ENCODE results near the gene E2F4. TPM values are rescaled to one million over a fixed set of nuclear protein-coding genes. Genes with fewer than 3 reads are reported as not detected.

The E2F4 gene
- total and polyA plus RNA-seq, 9 of the 15 experiments (the other 6 are each of a cell fraction or from before 2014, with no cell fraction given): 9.7 to 139 (median 106) TPM

- TF ChIP-seq ZBTB49 (CRISPR knock-in tag; IDR thresholded peaks at IDR 0.05; ENCODE audit: borderline replicate concordance) (no peak), NR0B1 (IDR thresholded peaks at IDR 0.05; ENCODE audit: partially characterized antibody) (no peak), CBFB (CRISPR knock-in tag; IDR thresholded peaks at IDR 0.05) (no peak; the same call in 1 of the 2 replicates), ZBTB17 (CRISPR knock-in tag; IDR thresholded peaks at IDR 0.05) (no peak), ZBTB7A (IDR thresholded peaks at IDR 0.05; ENCODE audit: borderline replicate concordance, control insufficient read depth, low read depth, low read length) (peak; percentile 85; the same call in 1 of the 2 replicates), MLX (CRISPR knock-in tag; conservative IDR thresholded peaks at IDR 0.05) (no peak), HDAC2 (IDR thresholded peaks at IDR 0.05) (0 out of 2 replicates have a peak, but pooled peaks have one; percentile 33), MCM5 (IDR thresholded peaks at IDR 0.05; ENCODE audit: low read depth) (no peak), ZNF444 (CRISPR knock-in tag; IDR thresholded peaks at IDR 0.05) (no peak), CBX2 (IDR thresholded peaks at IDR 0.05; ENCODE audit: insufficient read depth, low read length, poor library complexity, severe bottlenecking) (no peak), NRF1 (conservative IDR thresholded peaks at IDR 0.05 in 1 of 2, IDR thresholded peaks at IDR 0.05 in 1 of 2) (peak in 1 of 2 experiments; percentile 14; a peak in 1 of 4 replicates), SMAD4 (CRISPR knock-in tag; conservative IDR thresholded peaks at IDR 0.05) (0 out of 2 replicates have a peak, but pooled peaks have one; percentile 20), SMARCC2 (IDR thresholded peaks at IDR 0.05; ENCODE audit: low read depth) (no peak), TAF1 (IDR thresholded peaks at IDR 0.05; ENCODE audit: control insufficient read depth, extremely low read depth, insufficient read depth, low read length, severe bottlenecking) (peak; percentile 51), ZNF282 (CRISPR knock-in tag; IDR thresholded peaks at IDR 0.05) (no peak), POLR2AphosphoS5 (IDR thresholded peaks at IDR 0.05; ENCODE audit: control insufficient read depth, insufficient read depth, low read depth, low read length) (peak; percentile 61), DACH1 (IDR thresholded peaks at IDR 0.05; ENCODE audit: partially characterized antibody) (peak; percentile 57), UBTF (IDR thresholded peaks at IDR 0.05; ENCODE audit: borderline replicate concordance in 1 of 2, low read depth in 2 of 2, low read length in 2 of 2) (0 out of 4 replicates have a peak, but pooled peaks of 1 of the 2 experiments have one; percentile 58), ATF1 (CRISPR knock-in tag; IDR thresholded peaks at IDR 0.05) (no peak), ATF1 (tag; IDR thresholded peaks at IDR 0.05) (0 out of 2 replicates have a peak, but pooled peaks have one; percentile 7)
These were observed 52.6 kb downstream of the E2F4 start (continued) for GRCh38 chr16:67244387-67245185.
